NCI-H2227 (cell line): ENCODE measurements around the gene PRPF40B.
"Not testable (repeated sequence)": the region's sequence is repeated elsewhere in the genome, so short reads cannot be mapped to it uniquely, and the experiment has no call there.

Experiments
- DNase-seq: peaks from one replicate; lab custom pipeline; 2025; ENCODE audit not compliant: unreplicated experiment; lab: John Stamatoyannopoulos, UW

The PRPF40B gene

GRCh38 chr12:49609059-49609874 lies 14.1 kb upstream of the PRPF40B start:
- no peak for DNase-seq

- no peak for DNase-seq
These were observed 13.5 kb upstream of the PRPF40B start for GRCh38 chr12:49609875-49610154.

DNA sequence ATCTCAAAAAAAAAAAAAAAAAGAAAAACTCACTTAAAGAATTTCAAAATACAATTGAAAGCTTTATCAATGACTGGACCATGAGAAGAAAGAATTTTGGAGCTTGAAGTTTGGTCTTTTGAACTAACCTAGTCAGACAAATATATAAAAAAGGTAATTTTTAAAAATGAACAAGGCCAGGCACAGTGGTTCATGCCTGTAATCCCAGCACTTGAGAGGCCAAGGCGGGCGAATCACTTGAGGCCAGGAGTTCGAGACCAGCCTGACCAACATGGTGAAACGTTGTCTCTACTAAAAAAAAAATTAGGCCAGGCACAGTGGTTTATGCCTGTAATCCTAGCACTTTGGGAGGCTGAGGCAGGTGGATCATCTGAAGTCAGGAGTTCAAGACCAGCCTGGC lies 12.6 kb upstream of the PRPF40B start:
- not testable (repeated sequence) for DNase-seq

DNA sequence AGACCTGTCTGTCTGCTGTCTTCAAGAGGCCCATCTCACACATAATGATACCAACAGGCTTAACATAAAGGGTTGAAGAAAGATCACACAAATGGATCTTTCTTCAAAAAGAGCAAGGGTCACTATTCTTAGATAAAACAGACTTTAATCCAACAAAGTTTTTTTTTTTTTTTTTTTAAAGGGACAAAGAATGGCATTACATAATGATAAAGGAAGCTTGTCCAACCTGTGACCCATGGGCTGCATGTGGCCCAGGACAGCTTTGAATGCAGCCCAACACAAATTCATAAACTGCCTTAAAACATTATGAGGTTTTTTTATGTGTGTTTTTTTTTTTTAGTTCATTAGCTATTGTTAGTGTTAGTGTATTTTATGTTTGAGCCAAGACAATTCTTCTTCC lies 11.2 kb upstream of the PRPF40B start:
- DNase-seq = no peak

DNA sequence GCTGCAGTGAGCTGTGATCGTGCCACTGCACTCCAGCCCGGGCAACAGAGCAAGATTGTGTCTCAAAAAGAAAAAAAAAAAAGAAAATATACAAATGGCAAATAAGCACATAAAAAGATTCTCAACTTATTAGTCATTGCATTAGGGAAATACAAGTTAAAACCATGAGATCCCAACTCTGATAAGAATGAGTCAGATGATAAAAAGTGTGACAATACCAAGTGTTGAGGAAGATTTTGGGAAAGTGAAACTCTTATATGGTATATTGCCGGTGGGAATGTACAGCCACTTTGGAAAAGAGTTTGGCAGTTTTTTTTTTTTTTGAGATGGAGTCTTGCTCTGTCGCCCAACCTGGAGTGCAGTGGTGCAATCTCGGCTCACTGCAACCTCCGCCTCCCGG lies 7.6 kb upstream of the PRPF40B start:
- no peak for DNase-seq

GRCh38 chr12:49616533-49617219 lies 6.7 kb upstream of the PRPF40B start:
- no peak for DNase-seq

DNA sequence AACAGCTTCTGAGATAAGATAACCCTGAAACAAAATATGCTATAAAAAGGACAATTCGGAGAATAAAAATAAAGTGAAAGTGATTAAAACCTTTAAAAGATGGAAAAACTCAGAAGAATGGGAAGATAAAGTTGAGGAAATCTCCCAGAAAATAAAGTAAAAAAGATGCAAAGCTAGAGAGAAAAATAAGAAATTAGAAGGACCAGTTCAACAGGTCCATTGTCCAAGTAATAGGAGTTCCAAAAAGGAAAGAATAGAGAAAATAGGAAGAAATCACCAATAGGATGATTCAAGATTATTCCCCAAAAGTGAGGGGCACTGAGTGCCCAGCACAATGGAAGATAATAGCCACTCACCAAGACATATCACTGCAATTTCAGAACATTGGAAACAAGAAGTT lies 4.8 kb upstream of the PRPF40B start:
- no peak for DNase-seq

DNA sequence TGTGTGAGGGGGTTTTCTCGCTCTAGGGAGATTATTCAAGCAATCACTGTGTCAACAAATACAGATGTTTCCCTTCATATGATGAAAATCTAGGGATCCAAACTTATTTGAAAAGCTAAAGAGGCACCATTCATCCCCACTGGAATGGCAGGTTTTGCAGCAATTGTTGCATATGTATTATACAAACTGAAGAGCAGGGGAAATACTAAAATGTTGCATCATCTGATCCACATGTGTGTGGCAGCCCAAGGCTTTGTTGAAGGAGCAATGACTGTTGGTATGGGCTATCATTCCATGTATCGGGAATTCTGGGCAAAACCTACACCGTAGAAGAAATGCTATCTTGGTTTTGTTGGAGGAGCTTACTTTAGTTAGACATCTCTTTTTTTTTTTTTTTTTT lies 4.1 kb upstream of the PRPF40B start:
- DNase-seq = no peak

- no peak for DNase-seq
These were observed 1.5 kb upstream of the PRPF40B start for GRCh38 chr12:49621651-49622500.

GRCh38 chr12:49622501-49623141 lies 740 bp upstream of the PRPF40B start:
- no peak for DNase-seq

- no peak for DNase-seq
These were observed 1.7 kb downstream of the PRPF40B start for GRCh38 chr12:49624921-49625577.

DNA sequence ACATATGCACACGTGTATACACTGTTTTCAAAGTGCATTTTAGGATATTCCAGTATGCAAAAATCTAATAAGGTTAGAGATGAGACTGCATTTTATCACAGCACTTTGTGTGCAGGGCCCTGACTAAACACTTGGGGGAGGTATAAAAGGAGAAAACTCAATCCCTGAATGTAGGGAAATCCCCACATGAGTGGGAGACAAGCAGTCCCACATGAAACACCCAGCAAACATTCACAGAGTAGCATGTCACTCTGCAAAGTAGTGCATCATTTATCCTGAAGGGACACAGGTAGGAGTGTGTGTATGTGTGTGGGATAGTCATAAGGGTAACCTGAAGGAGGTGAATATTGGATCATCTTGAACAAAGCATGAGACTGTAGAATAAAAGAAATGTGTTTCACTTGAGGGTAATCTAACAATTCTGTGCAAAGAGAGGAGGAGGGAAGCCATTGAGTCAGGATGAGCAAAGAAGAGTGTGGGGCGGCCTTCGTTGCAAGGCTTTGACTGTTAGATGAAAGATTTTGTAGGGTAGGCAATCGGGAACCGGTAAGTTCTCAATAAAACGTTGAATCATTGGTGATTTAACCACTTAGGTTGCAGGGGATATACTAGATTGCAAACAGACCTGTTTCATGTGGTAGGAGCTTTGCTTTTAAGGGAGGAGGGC lies 2.9 kb downstream of the PRPF40B start:
- no peak for DNase-seq

GRCh38 chr12:49626836-49627235 lies 3.5 kb downstream of the PRPF40B start:
- no peak for DNase-seq

DNA sequence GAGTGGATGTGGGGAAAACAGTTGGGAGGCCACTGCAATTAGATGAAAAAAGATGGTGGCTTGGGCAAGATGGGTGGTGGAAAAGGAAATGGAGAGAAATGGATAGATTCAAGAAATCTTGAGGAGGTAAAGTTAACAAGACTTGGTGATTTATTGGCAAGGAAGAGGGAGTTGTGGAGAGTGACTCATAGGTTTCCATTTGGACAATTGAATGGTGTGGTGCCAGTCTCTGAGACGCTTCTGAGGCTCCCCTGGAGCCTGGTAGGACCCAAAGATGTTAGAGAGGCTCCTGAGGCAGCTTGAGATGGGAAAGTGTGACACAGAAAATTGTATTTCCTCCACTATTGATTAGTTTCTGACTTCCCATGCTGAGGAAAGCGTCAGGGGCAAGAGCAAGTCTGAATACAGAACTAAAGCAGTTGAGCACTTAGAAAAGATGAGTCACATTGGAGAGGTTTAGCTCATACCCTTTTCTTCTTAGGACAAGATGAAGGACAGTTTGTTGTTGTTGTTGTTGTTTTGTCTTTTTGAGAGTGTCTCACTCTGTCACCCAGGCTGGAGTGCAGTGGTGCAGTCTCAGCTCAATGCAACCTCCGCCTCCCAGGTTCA lies 4.5 kb downstream of the PRPF40B start:
- no peak for DNase-seq

DNA sequence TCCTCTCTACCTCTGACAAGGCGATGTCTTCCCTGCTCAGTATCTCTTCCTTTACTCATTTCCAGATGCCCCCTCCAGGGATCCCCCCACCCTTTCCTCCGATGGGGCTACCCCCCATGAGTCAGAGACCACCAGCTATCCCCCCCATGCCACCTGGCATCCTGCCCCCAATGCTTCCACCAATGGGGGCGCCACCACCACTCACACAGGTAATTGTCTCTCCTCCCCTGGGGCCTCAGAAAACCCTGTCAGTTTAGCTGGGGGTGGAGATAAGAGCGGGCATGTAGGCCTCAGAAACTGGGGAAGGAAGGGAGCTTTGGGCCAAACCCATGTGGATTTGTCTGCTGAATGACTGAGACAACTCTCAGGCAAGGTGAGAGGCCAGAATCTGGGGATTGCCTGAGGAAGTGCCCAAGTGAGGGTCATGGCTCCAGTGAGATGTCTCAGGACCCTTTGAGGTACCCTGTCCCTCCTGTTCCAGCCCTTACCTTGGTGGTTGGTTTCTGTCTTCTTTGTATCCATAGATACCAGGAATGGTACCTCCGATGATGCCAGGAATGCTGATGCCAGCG lies 8.1 kb downstream of the PRPF40B start:
- DNase-seq = no peak

DNA sequence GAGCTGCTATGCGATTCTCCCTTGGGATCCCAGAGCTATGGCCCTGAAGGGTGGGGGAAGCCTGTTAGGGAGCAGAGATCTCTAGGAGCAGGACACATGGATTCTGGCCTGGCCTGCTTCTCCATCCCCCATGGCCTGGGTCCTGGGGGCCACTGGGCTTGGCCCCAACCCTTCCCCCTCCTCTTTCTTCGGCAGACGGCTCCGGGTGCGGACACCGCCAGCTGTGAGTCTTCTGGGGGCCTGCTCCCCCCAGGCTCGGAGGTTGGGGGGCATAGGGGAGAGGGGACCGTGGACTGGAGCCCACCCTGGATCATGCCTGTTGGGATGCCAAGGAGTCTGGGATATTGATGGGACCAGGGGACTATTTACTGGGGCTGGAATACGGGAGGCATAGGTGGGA lies 9.0 kb downstream of the PRPF40B start:
- DNase-seq = no peak

DNA sequence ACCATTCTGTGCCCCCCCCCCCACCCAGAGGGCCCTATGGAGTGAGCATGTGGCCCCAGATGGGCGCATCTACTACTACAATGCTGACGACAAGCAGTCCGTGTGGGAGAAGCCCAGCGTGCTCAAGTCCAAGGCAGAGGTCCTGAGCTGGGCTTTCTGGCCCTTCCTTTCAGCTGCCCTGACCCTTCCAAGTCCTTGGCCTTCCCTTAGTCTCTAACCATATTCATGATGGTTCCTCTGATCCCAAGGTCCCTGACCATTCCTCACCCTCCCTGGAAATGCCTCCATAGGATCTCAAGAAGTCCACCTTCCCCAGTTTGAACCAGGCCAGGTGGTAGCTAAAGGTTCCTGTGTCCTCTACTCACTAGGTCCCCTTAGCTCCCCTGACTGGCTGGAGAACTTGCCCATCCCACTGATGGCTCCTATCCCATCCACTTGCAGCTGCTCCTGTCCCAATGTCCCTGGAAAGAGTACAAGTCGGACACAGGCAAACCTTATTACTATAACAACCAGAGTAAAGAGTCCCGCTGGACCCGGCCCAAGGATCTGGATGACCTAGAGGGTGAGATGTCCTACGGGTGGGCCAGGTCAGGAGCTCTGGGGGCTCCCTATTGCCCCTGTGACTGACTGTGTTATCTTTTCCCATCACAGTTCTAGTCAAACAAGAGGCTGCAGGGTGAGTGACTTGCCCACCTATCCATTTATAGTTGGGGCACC lies 9.8 kb downstream of the PRPF40B start:
- no peak for DNase-seq

GRCh38 chr12:49633703-49634345 lies 10.5 kb downstream of the PRPF40B start:
- DNase-seq = no peak
